Stomach (tissue), 9 donors: Measurements from ENCODE around the gene C2orf78. TPM values are rescaled to one million over a fixed set of nuclear protein-coding genes. Genes with fewer than 3 reads are reported as not detected.

Source experiments
- DNase-seq, 2 donors: peaks; one replicate each; pipeline versions ENCODE4 v3.0.0 to v3.0.0-alpha.2; 2013 to 2019
- H3K27ac ChIP-seq, 5 donors: fragments of 200-600 bp in 4 of 5; sonication (generic) in 4 of 5; one replicate each; pipeline ENCODE4 v1.5.1; 2013 to 2019; ENCODE audit warnings: mild to moderate bottlenecking in 1 of 5, moderate library complexity in 1 of 5
- H3K27me3 ChIP-seq, 3 donors: fragments of 200-600 bp; sonication (generic); one replicate each; pipeline ENCODE4 v1.5.1; 2017 to 2019; ENCODE audit warnings: mixed run types in 1 of 3
- H3K36me3 ChIP-seq, 4 donors: fragments of 200-600 bp; sonication (generic); 1 replicate in 3 of 4; 2 replicates in 1 of 4; pipeline ENCODE4 v1.5.1; 2016 to 2019
- H3K4me1 ChIP-seq, 4 donors: fragments of 200-600 bp; sonication (generic); one replicate each; pipeline ENCODE4 v1.5.1; 2016 to 2019
- H3K4me3 ChIP-seq, 4 donors: fragments of 200-600 bp; sonication (generic) in 3 of 4; one replicate each; pipeline ENCODE4 v1.5.1; 2016 to 2019; ENCODE audit warnings: mild to moderate bottlenecking in 1 of 4
- H3K9me3 ChIP-seq, 4 donors: fragments of 200-600 bp; sonication (generic); one replicate each; pipeline ENCODE4 v1.5.1; 2016 to 2019
- CTCF ChIP-seq, 7 experiments: fragments of 450-650 bp in 4 of 7; fragments of 200-600 bp in 3 of 7; sonication (generic) in 3 of 7; IDR thresholded peaks; one replicate each; pipeline ENCODE4 v1.5.1; 2016 to 2019; ENCODE audit warnings: antibody characterized with exemption in 7 of 7, control low read depth in 2 of 7, mild to moderate bottlenecking in 1 of 7
- EP300 ChIP-seq: sonication (generic); formaldehyde crosslinking; IDR thresholded peaks from one replicate; pipeline ENCODE4 v1.6.1; 2017; ENCODE audit warnings: antibody characterized with exemption
- POLR2A ChIP-seq, 4 donors: fragments of 450-650 bp; IDR thresholded peaks; one replicate each; pipeline ENCODE4 v1.6.1; 2016; ENCODE audit warnings: antibody characterized with exemption in 4 of 4, control low read depth in 2 of 4, mild to moderate bottlenecking in 1 of 4, moderate library complexity in 1 of 4
- POLR2AphosphoS5 ChIP-seq, 3 donors: sonication (generic); formaldehyde crosslinking; IDR thresholded peaks; one replicate each; pipeline ENCODE4 v1.6.1; 2016; ENCODE audit warnings: antibody characterized with exemption in 3 of 3
- WGBS, 5 donors: extraction: QIAGEN DNeasy Blood & Tissue Kit in 3 of 5; methylation state at CpG; one replicate each; pipeline versions ENCODE4 v1.1.5 to v1.1.7; 2013 to 2018; 5-methylcytosine and 5-hydroxymethylcytosine counted together
- intact Hi-C: fragments of 100-400 bp; cut with DNase I; formaldehyde crosslinking; loops from one replicate; pipeline ENCODE4 v1.15.1; 2023; ENCODE audit warnings: low total_unique reads
- polyA plus RNA-seq, 3 donors: library from polyadenylated mRNA; stranded (reverse); fragments of 200-250 nt; gene quantifications; one replicate each; pipeline ENCODE4 v1.2.3, GENCODE V29; 2013
- total RNA-seq, 5 donors: library from RNA; depleted of rRNA; stranded (reverse); fragments of >200 nt; gene quantifications; one replicate each; pipeline versions ENCODE4 v1.1.0 to v1.2.3, GENCODE V29; 2014 to 2016
- donor health status: healthy with polysubstance abuse.
- donor health status: Bipolar disorder and iron deficiency.
- donor health status: healthy.

The C2orf78 gene
- total and polyA plus RNA-seq, 8 donors: not detected

DNA sequence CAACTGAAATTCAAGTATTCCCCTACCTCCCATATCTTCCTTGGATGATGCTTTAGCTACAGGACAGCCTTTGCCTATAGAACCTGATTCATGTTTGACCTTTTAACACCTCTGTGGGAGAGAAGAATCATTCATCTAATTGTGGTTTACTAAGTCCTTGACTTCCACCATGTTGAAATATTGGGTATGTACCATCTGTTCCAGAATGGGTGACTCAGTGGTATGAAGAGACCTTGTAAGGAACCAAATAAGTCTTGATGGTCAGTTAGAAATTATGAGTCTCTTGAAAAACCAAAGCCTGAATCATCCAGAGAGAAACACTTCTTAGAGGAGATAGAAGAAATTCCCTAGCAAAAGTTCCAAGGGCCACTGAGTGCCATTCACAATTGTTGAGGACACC lies 72.2 kb downstream of the C2orf78 start:
- peaks cover 0 to 4% (median 0%) of the 10 kb centered on the region in 4 donors for H3K4me1 ChIP-seq
- H3K9me3 ChIP-seq: no peaks in the 10 kb centered on the region
- TF ChIP-seq CTCF (IDR thresholded peaks at IDR 0.05): no peak
- TF ChIP-seq EP300: no peak
- no peak for TF ChIP-seq POLR2A (IDR thresholded peaks at IDR 0.05)
- no peak for TF ChIP-seq POLR2AphosphoS5 (IDR thresholded peaks at IDR 0.05)
- H3K27me3 ChIP-seq: no peaks in the 10 kb centered on the region
- H3K4me3 ChIP-seq: no peak overlapping the region
- no peak overlapping the region for H3K27ac ChIP-seq
- no peak for DNase-seq
- peaks cover 32 to 97% (median 94%) of the 10 kb centered on the region in 4 donors for H3K36me3 ChIP-seq
- intact Hi-C loops: no loop called here

DNA sequence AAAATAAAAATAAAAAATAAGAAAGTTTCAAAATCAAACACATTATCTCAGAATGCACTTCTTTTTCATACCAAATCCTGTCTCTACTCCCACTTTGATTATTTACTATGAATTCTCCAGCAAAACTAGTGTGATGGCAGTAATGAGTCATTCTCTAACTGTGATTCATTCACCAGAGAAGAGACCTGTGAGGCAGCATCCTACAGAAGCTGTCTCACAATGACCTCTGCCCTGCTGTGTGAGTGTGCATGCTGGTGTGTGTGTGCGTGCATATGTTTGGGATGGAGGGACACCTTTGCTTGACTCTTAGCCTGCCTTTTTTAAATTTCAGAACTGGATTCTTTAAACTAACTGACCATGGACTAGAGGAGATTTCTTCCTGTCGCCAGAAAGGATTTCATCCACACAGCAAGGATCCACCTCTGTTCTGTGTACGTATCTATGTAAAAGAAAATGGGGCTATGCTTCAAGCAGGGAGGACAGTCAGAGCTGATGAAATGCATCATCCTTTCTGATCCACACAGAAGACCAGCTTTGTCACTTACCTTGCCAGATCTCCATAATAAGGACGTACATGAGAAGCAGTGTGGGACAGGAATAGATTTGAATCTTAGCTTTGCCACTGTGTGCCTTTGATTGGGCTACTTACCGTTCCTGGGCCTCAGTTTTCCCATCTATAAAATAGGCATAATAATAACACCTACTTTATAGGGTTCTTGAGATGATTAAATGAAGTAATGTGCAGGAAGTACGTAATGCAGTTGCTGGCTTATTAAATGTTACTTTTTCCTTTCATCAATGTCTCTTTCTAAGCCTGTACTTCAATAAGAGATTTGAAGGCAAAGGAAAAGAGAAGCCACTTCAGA lies 76.0 kb downstream of the C2orf78 start:
- H3K27me3 ChIP-seq: no peaks in the 10 kb centered on the region
- H3K4me1 ChIP-seq: no peaks in the 10 kb centered on the region
- intact Hi-C loops: no loop called here
- H3K9me3 ChIP-seq: no peaks in the 10 kb centered on the region
- peaks cover 21 to 97% (median 94%) of the 10 kb centered on the region in 4 donors for H3K36me3 ChIP-seq
- DNase-seq: no peak
- H3K27ac ChIP-seq: no peak overlapping the region
- 84 to 95% (median 91%) methylated on average over 6 of the region's 6 CpGs for WGBS, 5 donors
- TF ChIP-seq CTCF (IDR thresholded peaks at IDR 0.05) (no peak), POLR2A (IDR thresholded peaks at IDR 0.05) (no peak), EP300 (no peak), POLR2AphosphoS5 (IDR thresholded peaks at IDR 0.05) (no peak)
- no peak overlapping the region for H3K4me3 ChIP-seq

- no peak overlapping the region for H3K4me3 ChIP-seq
- intact Hi-C loops: no loop called here
- H3K36me3 ChIP-seq: peaks cover 16 to 92% (median 90%) of the 10 kb centered on the region in 4 donors
- no peak for DNase-seq
- H3K9me3 ChIP-seq: no peaks in the 10 kb centered on the region
- TF ChIP-seq CTCF (IDR thresholded peaks at IDR 0.05): no peak
- no peak for TF ChIP-seq POLR2AphosphoS5 (IDR thresholded peaks at IDR 0.05)
- TF ChIP-seq EP300: no peak
- TF ChIP-seq POLR2A (IDR thresholded peaks at IDR 0.05): no peak
- H3K27ac ChIP-seq: no peak overlapping the region
- H3K27me3 ChIP-seq: no peaks in the 10 kb centered on the region
- H3K4me1 ChIP-seq: no peaks in the 10 kb centered on the region
- WGBS, 5 donors: 30 to 75% (median 48%) methylated on average over 2 of the region's 2 CpGs
Measured at GRCh38 chr2:73862987-73863386, 79.0 kb downstream of the C2orf78 start.

Other genes starting within 250 kb of the C2orf78 start
- gene NAT8, start 141.8 kb upstream of the C2orf78 start, total RNA-seq: not detected
- gene NAT8, start 141.8 kb upstream of the C2orf78 start, polyA plus RNA-seq: not detected
- 10 to 100 TPM in 2 of 5 donors, 1 to 10 TPM in 2, not detected in 1; 3.1 to 31.4 (median 7.2) TPM for gene TPRKB, start 46.8 kb upstream of the C2orf78 start, total RNA-seq
- 10 to 100 TPM; 60.9 to 76.0 (median 75.9) TPM for gene TPRKB, start 46.8 kb upstream of the C2orf78 start, polyA plus RNA-seq
- gene DUSP11, start 4.1 kb upstream of the C2orf78 start, total RNA-seq: 10 to 100 TPM in 3 of 5 donors, 1 to 10 TPM in 2; 9.0 to 45.2 (median 14.3) TPM
- gene DUSP11, start 4.1 kb upstream of the C2orf78 start, polyA plus RNA-seq: 10 to 100 TPM; 16.7 to 25.4 (median 17.1) TPM
- 10 to 100 TPM; 22.6 to 84.9 (median 50.4) TPM for gene STAMBP, start 44.8 kb downstream of the C2orf78 start, total RNA-seq
- 10 to 100 TPM; 28.0 to 34.1 (median 32.2) TPM for gene STAMBP, start 44.8 kb downstream of the C2orf78 start, polyA plus RNA-seq
- gene ACTG2, start 108.8 kb downstream of the C2orf78 start, total RNA-seq: 1,000 to 10,000 TPM in 2 of 5 donors, 100 to 1,000 TPM in 3; 444 to 2,977 (median 978) TPM
- gene ACTG2, start 108.8 kb downstream of the C2orf78 start, polyA plus RNA-seq: 1,000 to 10,000 TPM in 1 of 3 donors, 100 to 1,000 TPM in 2; 143 to 1,485 (median 206) TPM
- 10 to 100 TPM in 2 of 5 donors, 1 to 10 TPM in 2, not detected in 1; 1.7 to 33.8 (median 14.1) TPM for gene DGUOK, start 142.7 kb downstream of the C2orf78 start, total RNA-seq
- gene DGUOK, start 142.7 kb downstream of the C2orf78 start, polyA plus RNA-seq: 10 to 100 TPM; 68.7 to 91.3 (median 84.9) TPM
- 10 to 100 TPM; 14.7 to 31.5 (median 17.8) TPM for gene TET3, start 200.7 kb downstream of the C2orf78 start, total RNA-seq
- 1 to 10 TPM; 1.7 to 2.2 (median 1.8) TPM for gene TET3, start 200.7 kb downstream of the C2orf78 start, polyA plus RNA-seq